ENCODE results near the gene SBK1.

Gene SBK1

GRCh38 chr16:28295276-28295675, 3.0 kb downstream of the SBK1 start:
- H4K20me1 ChIP-seq (ENCODE audit: insufficient read depth, low read length, poor library complexity, severe bottlenecking) = no peaks in the 10 kb centered on the region
- TF ChIP-seq EZH2phosphoT487 (IDR thresholded peaks at IDR 0.05; ENCODE audit: borderline replicate concordance) (no peak), CTCF (conservative IDR thresholded peaks at IDR 0.05; ENCODE audit: low read length) (no peak)
- H3K36me3 ChIP-seq (ENCODE audit: insufficient read depth, low read length) = no peaks in the 10 kb centered on the region
- no peak overlapping the region for H3K4me2 ChIP-seq (ENCODE audit: low read depth, low read length, poor library complexity, severe bottlenecking)
- no peaks in the 10 kb centered on the region for H3K9me3 ChIP-seq (ENCODE audit: insufficient read depth, low read depth, low read length)
- no peak overlapping the region for H3K9ac ChIP-seq (ENCODE audit: low read depth, low read length, poor library complexity, severe bottlenecking)
- peaks cover 4% of the 10 kb centered on the region; the same call in 1 of the 2 replicates for H3K79me2 ChIP-seq (ENCODE audit: insufficient read depth, low read length)
- no peak overlapping the region for H3K4me3 ChIP-seq (ENCODE audit: low read length, poor library complexity, severe bottlenecking)
- no peak overlapping the region for H2AFZ ChIP-seq (ENCODE audit: low read length)
- H3K4me1 ChIP-seq (ENCODE audit: insufficient read depth, low read length, poor library complexity, severe bottlenecking) = peaks cover 18% of the 10 kb centered on the region
- no peaks in the 10 kb centered on the region for H3K9me2 ChIP-seq (replicated peaks; ENCODE audit: low read depth, low read length)
- H3F3A ChIP-seq (ENCODE audit: low read depth) = no peaks in the 10 kb centered on the region
- H3K27me3 ChIP-seq (ENCODE audit: insufficient read depth, low read length, poor library complexity, severe bottlenecking) = peaks cover 10% of the 10 kb centered on the region

GRCh38 chr16:28297308-28297707, 5.0 kb downstream of the SBK1 start:
- no peaks in the 10 kb centered on the region for H3K9me3 ChIP-seq (ENCODE audit: insufficient read depth, low read depth, low read length)
- H3K27me3 ChIP-seq (ENCODE audit: insufficient read depth, low read length, poor library complexity, severe bottlenecking) = peaks cover 10% of the 10 kb centered on the region
- no peak overlapping the region for H2AFZ ChIP-seq (ENCODE audit: low read length)
- H3K4me2 ChIP-seq (ENCODE audit: low read depth, low read length, poor library complexity, severe bottlenecking) = no peak overlapping the region
- peaks cover 11% of the 10 kb centered on the region for H3K4me1 ChIP-seq (ENCODE audit: insufficient read depth, low read length, poor library complexity, severe bottlenecking)
- no peak overlapping the region for H3K4me3 ChIP-seq (ENCODE audit: low read length, poor library complexity, severe bottlenecking)
- H3K9me2 ChIP-seq (replicated peaks; ENCODE audit: low read depth, low read length) = no peaks in the 10 kb centered on the region
- H3F3A ChIP-seq (ENCODE audit: low read depth) = no peaks in the 10 kb centered on the region
- H3K9ac ChIP-seq (ENCODE audit: low read depth, low read length, poor library complexity, severe bottlenecking) = no peak overlapping the region
- no peaks in the 10 kb centered on the region for H3K79me2 ChIP-seq (ENCODE audit: insufficient read depth, low read length)
- H3K36me3 ChIP-seq (ENCODE audit: insufficient read depth, low read length) = no peaks in the 10 kb centered on the region
- TF ChIP-seq CTCF (conservative IDR thresholded peaks at IDR 0.05; ENCODE audit: low read length) (no peak), EZH2phosphoT487 (IDR thresholded peaks at IDR 0.05; ENCODE audit: borderline replicate concordance) (no peak)
- no peaks in the 10 kb centered on the region for H4K20me1 ChIP-seq (ENCODE audit: insufficient read depth, low read length, poor library complexity, severe bottlenecking)

- Histone ChIP-seq H3K4me3 (ENCODE audit: low read length, poor library complexity, severe bottlenecking) (no peak overlapping the region), H4K20me1 (ENCODE audit: insufficient read depth, low read length, poor library complexity, severe bottlenecking) (no peaks in the 10 kb centered on the region)
These were observed 5.6 kb downstream of the SBK1 start for GRCh38 chr16:28297784-28298510.

More at GRCh38 chr16:28297784-28298510, 5.6 kb downstream of the SBK1 start:
- H3F3A ChIP-seq (ENCODE audit: low read depth) = no peaks in the 10 kb centered on the region
- TF ChIP-seq CTCF (conservative IDR thresholded peaks at IDR 0.05; ENCODE audit: low read length) (no peak), EZH2phosphoT487 (IDR thresholded peaks at IDR 0.05; ENCODE audit: borderline replicate concordance) (no peak)
- H3K9me2 ChIP-seq (replicated peaks; ENCODE audit: low read depth, low read length) = no peaks in the 10 kb centered on the region
- H3K9ac ChIP-seq (ENCODE audit: low read depth, low read length, poor library complexity, severe bottlenecking) = no peak overlapping the region
- no peak overlapping the region for H3K4me2 ChIP-seq (ENCODE audit: low read depth, low read length, poor library complexity, severe bottlenecking)
- no peaks in the 10 kb centered on the region for H3K9me3 ChIP-seq (ENCODE audit: insufficient read depth, low read depth, low read length)
- H3K36me3 ChIP-seq (ENCODE audit: insufficient read depth, low read length) = no peaks in the 10 kb centered on the region
- H2AFZ ChIP-seq (ENCODE audit: low read length) = no peak overlapping the region
- H3K27me3 ChIP-seq (ENCODE audit: insufficient read depth, low read length, poor library complexity, severe bottlenecking) = peaks cover 8% of the 10 kb centered on the region
- H3K4me1 ChIP-seq (ENCODE audit: insufficient read depth, low read length, poor library complexity, severe bottlenecking) = peaks cover 8% of the 10 kb centered on the region
- H3K79me2 ChIP-seq (ENCODE audit: insufficient read depth, low read length) = no peaks in the 10 kb centered on the region
